HEK293T (cell line): ENCODE results near the gene SAMD14.
A peak's percentile ranks its signal among the peaks of the same experiment; 100 is the strongest.

Experiments used
- CTCF ChIA-PET: fragments of 350-600 bp; formaldehyde crosslinking; extraction: SDS; loops from one replicate; lab custom pipeline; 2021; ENCODE audit warnings: antibody characterized with exemption, inconsistent platforms; lab: Yijun Ruan, JAX
- POLR2A ChIA-PET: fragments of 350-600 bp; formaldehyde crosslinking; extraction: SDS; loops from one replicate; lab custom pipeline; 2020; ENCODE audit warnings: antibody characterized with exemption, inconsistent platforms; lab: Yijun Ruan, JAX
- DNase-seq: peaks from one replicate; pipeline ENCODE4 v3.0.0; 2012; ENCODE audit warnings: mixed read lengths; ENCODE audit errors: extremely low spot score
- ARNT ChIP-seq: fragments of 450-650 bp; IDR thresholded peaks from 2 replicates; pipeline ENCODE4 v1.6.1; 2017; ENCODE audit warnings: mild to moderate bottlenecking
- BHLHE40 ChIP-seq: fragments of 450-650 bp; IDR thresholded peaks from 2 replicates; pipeline ENCODE4 v1.6.1; 2016; ENCODE audit warnings: mild to moderate bottlenecking, moderate library complexity, borderline replicate concordance
- CTBP1 ChIP-seq: fragments of 450-650 bp; IDR thresholded peaks from 2 replicates; pipeline ENCODE4 v1.6.1; 2016; ENCODE audit warnings: borderline replicate concordance
- ELF4 ChIP-seq: fragments of 450-650 bp; IDR thresholded peaks from 2 replicates; pipeline ENCODE4 v1.6.1; 2017; ENCODE audit warnings: antibody characterized with exemption
- FOXA1 ChIP-seq: fragments of 450-650 bp; IDR thresholded peaks from 2 replicates; pipeline ENCODE4 v1.6.1; 2016; ENCODE audit warnings: mild to moderate bottlenecking
- FOXK2 ChIP-seq: fragments of 450-650 bp; IDR thresholded peaks from 2 replicates; pipeline ENCODE4 v1.6.1; 2016; ENCODE audit warnings: mild to moderate bottlenecking
- FOXM1 ChIP-seq: fragments of 450-650 bp; IDR thresholded peaks from 2 replicates; pipeline ENCODE4 v1.6.1; 2017; ENCODE audit warnings: mild to moderate bottlenecking, borderline replicate concordance
- HDGF ChIP-seq: fragments of 450-650 bp; IDR thresholded peaks from 2 replicates; pipeline ENCODE4 v1.6.1; 2017; ENCODE audit warnings: antibody characterized with exemption, borderline replicate concordance
- L3MBTL2 ChIP-seq: fragments of 450-650 bp; conservative IDR thresholded peaks from 2 replicates; pipeline ENCODE4 v1.6.1; 2016; ENCODE audit warnings: mild to moderate bottlenecking
- LEF1 ChIP-seq: fragments of 450-650 bp; IDR thresholded peaks from 2 replicates; pipeline ENCODE4 v1.6.1; 2017; ENCODE audit warnings: mild to moderate bottlenecking, borderline replicate concordance
- NFRKB ChIP-seq: fragments of 450-650 bp; IDR thresholded peaks from 2 replicates; pipeline ENCODE4 v1.6.1; 2016; ENCODE audit warnings: mild to moderate bottlenecking, moderate library complexity
- PKNOX1 ChIP-seq: fragments of 450-650 bp; IDR thresholded peaks from 2 replicates; pipeline ENCODE4 v1.6.1; 2016
- SP1 ChIP-seq: fragments of 450-650 bp; IDR thresholded peaks from 2 replicates; pipeline ENCODE4 v1.6.1; 2017
- SUZ12 ChIP-seq: fragments of 450-650 bp; IDR thresholded peaks from 2 replicates; pipeline ENCODE4 v1.6.1; 2016; ENCODE audit warnings: mild to moderate bottlenecking
- TARDBP ChIP-seq: fragments of 450-650 bp; IDR thresholded peaks from 2 replicates; pipeline ENCODE4 v1.6.1; 2016
- ZNF384 ChIP-seq: fragments of 450-650 bp; IDR thresholded peaks from 2 replicates; pipeline ENCODE4 v1.6.1; 2016

Gene SAMD14

GRCh38 chr17:50171371-50172071 lies 41.6 kb upstream of the SAMD14 start:
- ChIA-PET CTCF (no interaction called here), POLR2A (interaction anchor here (1.2 to 2.2 kb wide), 2 partner anchors 10 to 20 kb away, joined by 3 to 9 read pairs; no protein-coding TSS in a partner anchor)
- DNase-seq, result no peak
- TF ChIP-seq LEF1 (no peak), ARNT (no peak), SUZ12 (no peak), ELF4 (no peak), NFRKB (no peak), FOXM1 (no peak), PKNOX1 (no peak), FOXA1 (no peak), TARDBP (no peak), ZNF384 (no peak), BHLHE40 (no peak), HDGF (no peak), SP1 (no peak), CTBP1 (no peak), L3MBTL2 (no peak), FOXK2 (no peak)

GRCh38 chr17:50170662-50171370 lies 40.9 kb upstream of the SAMD14 start:
- TF ChIP-seq PKNOX1 (no peak), ARNT (no peak), CTBP1 (no peak), NFRKB (no peak), FOXA1 (no peak), FOXK2 (no peak), SUZ12 (no peak), SP1 (no peak), BHLHE40 (no peak), L3MBTL2 (no peak), ZNF384 (no peak), ELF4 (no peak), LEF1 (no peak)
- CTCF ChIA-PET, result interaction anchor here (1.9 kb wide), 1 partner anchor 29 kb away, joined by 13 read pairs; no protein-coding TSS in a partner anchor
- no peak for DNase-seq
- POLR2A ChIA-PET, result interaction anchor here (1.2 to 2.2 kb wide), 2 partner anchors 10 to 19 kb away, joined by 3 to 9 read pairs; no protein-coding TSS in a partner anchor

GRCh38 chr17:50169881-50170459 lies 40.0 kb upstream of the SAMD14 start:
- no peak for TF ChIP-seq ARNT
- TF ChIP-seq PKNOX1, result no peak
- TF ChIP-seq L3MBTL2, result no peak
- no peak for TF ChIP-seq TARDBP
- TF ChIP-seq FOXK2, result no peak
- TF ChIP-seq LEF1, result no peak
- no peak for TF ChIP-seq HDGF
- TF ChIP-seq CTBP1, result no peak
- DNase-seq, result no peak
- POLR2A ChIA-PET, result interaction anchor here (0.7 to 2.2 kb wide), 6 partner anchors 8 to 47 kb away, joined by 3 to 9 read pairs (median 4); no protein-coding TSS in a partner anchor
- CTCF ChIA-PET, result interaction anchor here (0.6 to 2.3 kb wide), 24 partner anchors 8 to 227 kb away, joined by 3 to 33 read pairs (median 6); partner anchors contain the start of genes COL1A1, LRRC59 and TMEM92

- TF ChIP-seq FOXM1 (no peak), CTBP1 (no peak), SP1 (no peak), NFRKB (no peak), L3MBTL2 (no peak), HDGF (no peak)
- ChIA-PET POLR2A (interaction anchor here (0.7 to 2.2 kb wide), 8 partner anchors 8 to 46 kb away, joined by 3 to 9 read pairs (median 4); no protein-coding TSS in a partner anchor), CTCF (interaction anchor here (0.6 to 2.3 kb wide), 24 partner anchors 8 to 228 kb away, joined by 3 to 33 read pairs (median 6); partner anchors contain the start of genes COL1A1, LRRC59 and TMEM92)
- peak; percentile 75 for DNase-seq
Observed at GRCh38 chr17:50169121-50169764, 39.3 kb upstream of the SAMD14 start.

GRCh38 chr17:50168319-50168718 lies 38.4 kb upstream of the SAMD14 start:
- TF ChIP-seq FOXK2, result no peak
- no peak for DNase-seq
- ChIA-PET POLR2A (interaction anchor here (1.1 to 1.6 kb wide), 3 partner anchors 10 to 32 kb away, joined by 4 to 5 read pairs (median 4); no protein-coding TSS in a partner anchor), CTCF (interaction anchor here (0.9 to 2.3 kb wide), 4 partner anchors 10 to 129 kb away, joined by 3 to 33 read pairs (median 19); no protein-coding TSS in a partner anchor)
